K562 (cell line): ENCODE data around the gene HPS1. TPM values are rescaled to one million over a fixed set of nuclear protein-coding genes. Genes with fewer than 3 reads are reported as not detected.
A peak's percentile ranks its signal among the peaks of the same experiment; 100 is the strongest.

Experiments used
- ATAC-seq: fragments of 200-7000 bp; cut with Tn5 transposase; 3 replicates; pipeline ENCODE4 v1.9.1; 2020; ENCODE audit warnings: moderate library complexity
- BruUV-seq: library from RNA; stranded (reverse); fragments of 400-500 nt; replicated peaks from 2 replicates; lab custom pipeline; 2021; lab: Mats Ljungman, UMichigan
- CTCF ChIA-PET: fragments of 300-600 bp; formaldehyde crosslinking; extraction: SDS; loops from one replicate; lab custom pipeline; 2021; ENCODE audit warnings: low intra/inter-chr PET ratio; lab: Yijun Ruan, JAX
- POLR2A ChIA-PET: fragments of 300-600, 350-650 bp; sonication (Branson Sonifier 250); formaldehyde crosslinking; extraction: SDS; loops from one replicate; lab custom pipeline; 2021; ENCODE audit warnings: antibody characterized with exemption, inconsistent platforms; lab: Yijun Ruan, JAX
- DNase-seq, 4 experiments: peaks; one replicate each; pipeline versions ENCODE4 v3.0.0 to v3.0.0-alpha.2; 2011 to 2018; ENCODE audit warnings: low spot score in 3 of 4, mixed read lengths in 3 of 4; ENCODE audit errors: extremely low read depth in 1 of 4
- FAIRE-seq: peaks from 2 replicates; lab custom pipeline; 2011; peaks lifted over from hg19 to GRCh38; lab: Jason Lieb, UNC
- H2AFZ ChIP-seq: 2 replicates; pipeline ENCODE4 v1.6.0; 2011; ENCODE audit warnings: low read depth, low read length, control low read depth, inconsistent platforms
- H3K27ac ChIP-seq: fragments of 200-600 bp; 3 replicates; pipeline ENCODE4 v1.8.0; 2011; ENCODE audit warnings: low read depth, mild to moderate bottlenecking, control low read depth, inconsistent platforms, low read length, moderate library complexity, mixed read lengths; ENCODE audit errors: extremely low read depth
- H3K27me3 ChIP-seq, 2 experiments: fragments of 300-600 bp in 1 of 2; 2 replicates in 1 of 2; 3 replicates in 1 of 2; pipeline versions ENCODE4 v1.6.0 to v1.8.0; 2011; ENCODE audit warnings: inconsistent platforms in 2 of 2, low read length in 2 of 2, mild to moderate bottlenecking in 1 of 2, mixed read lengths in 1 of 2, moderate library complexity in 1 of 2; ENCODE audit not compliant: control insufficient read depth in 2 of 2, insufficient read depth in 2 of 2
- H3K36me3 ChIP-seq: fragments of 300-600 bp; 3 replicates; pipeline ENCODE4 v1.8.0; 2011; ENCODE audit warnings: mild to moderate bottlenecking, low read length, inconsistent platforms; ENCODE audit not compliant: control insufficient read depth, insufficient read depth
- H3K4me1 ChIP-seq, 2 experiments: fragments of 200-600 bp in 1 of 2; replicated peaks in 1 of 2; 2 replicates in 1 of 2; 3 replicates in 1 of 2; pipeline versions ENCODE4 v1.5.1 to v1.8.0; 2011; ENCODE audit warnings: inconsistent platforms in 2 of 2, low read length in 2 of 2, mild to moderate bottlenecking in 1 of 2, mixed read lengths in 1 of 2, moderate library complexity in 1 of 2; ENCODE audit not compliant: control insufficient read depth in 2 of 2, insufficient read depth in 2 of 2
- H3K4me2 ChIP-seq: 2 replicates; pipeline ENCODE4 v1.6.1; 2011; ENCODE audit warnings: low read length, control low read depth, inconsistent platforms, mixed read lengths; ENCODE audit not compliant: insufficient read depth
- H3K4me3 ChIP-seq: fragments of 200-600 bp; sonication (generic), shearing (Covaris generic); 2 replicates; pipeline ENCODE4 v1.5.1; 2016; ENCODE audit warnings: control low read depth, inconsistent platforms
- H3K79me2 ChIP-seq: fragments of 200-600 bp; 3 replicates; pipeline ENCODE4 v1.8.0; 2011; ENCODE audit warnings: low read length, inconsistent platforms; ENCODE audit not compliant: control insufficient read depth, insufficient read depth
- H3K9ac ChIP-seq, 2 experiments: 2 replicates each; pipeline versions ENCODE4 v1.6.0 to v1.6.1; 2011; ENCODE audit warnings: low read depth in 2 of 2, low read length in 2 of 2, control low read depth in 1 of 2, inconsistent platforms in 1 of 2, mild to moderate bottlenecking in 1 of 2, mixed read lengths in 1 of 2; ENCODE audit not compliant: insufficient read depth in 1 of 2
- H3K9me1 ChIP-seq: one replicate; pipeline ENCODE4 v1.6.0; 2011; ENCODE audit warnings: inconsistent platforms, mild to moderate bottlenecking, low read length, moderate library complexity; ENCODE audit not compliant: control insufficient read depth, insufficient read depth
- H3K9me3 ChIP-seq: replicated peaks from 2 replicates; pipeline ENCODE4 v1.5.1; 2011; ENCODE audit warnings: low read depth, low read length, inconsistent platforms; ENCODE audit not compliant: control insufficient read depth, insufficient read depth
- H4K20me1 ChIP-seq: replicated peaks from 2 replicates; pipeline ENCODE4 v1.6.1; 2011; ENCODE audit warnings: low read length, inconsistent platforms, mixed read lengths; ENCODE audit not compliant: control insufficient read depth, insufficient read depth
- HDAC6 ChIP-seq: IDR thresholded peaks from 2 replicates; pipeline ENCODE4 v1.6.1; 2012; ENCODE audit warnings: low read depth, mild to moderate bottlenecking, control low read depth, inconsistent platforms, low read length, moderate library complexity
- ILF3 ChIP-seq: fragments of 450-650 bp; IDR thresholded peaks from 2 replicates; pipeline ENCODE4 v1.6.1; 2018; ENCODE audit warnings: antibody characterized with exemption, mild to moderate bottlenecking, moderate library complexity, borderline replicate concordance
- NR2C1 ChIP-seq, 2 experiments: fragments of 450-650 bp; IDR thresholded peaks; 2 replicates each; pipeline ENCODE4 v1.6.1; 2017; ENCODE audit warnings: mild to moderate bottlenecking in 2 of 2, antibody characterized with exemption in 1 of 2, inconsistent platforms in 1 of 2, missing compliant biosample characterization in 1 of 2, missing genetic modification characterization in 1 of 2
- NR2C2 ChIP-seq, 2 experiments: fragments of 200-800 bp in 1 of 2; sonication (Bioruptor generic) in 1 of 2; sonication (generic) in 1 of 2; formaldehyde crosslinking in 1 of 2; IDR thresholded peaks; 2 replicates each; pipeline versions ENCODE4 v1.6.1 to v1.8.0; 2016 to 2022; ENCODE audit warnings: mild to moderate bottlenecking in 1 of 2, missing compliant biosample characterization in 1 of 2, missing genetic modification characterization in 1 of 2, missing genetic modification reagents in 1 of 2
- PRDM10 ChIP-seq: fragments of 450-650 bp; IDR thresholded peaks from 2 replicates; pipeline ENCODE4 v1.6.1; 2018; ENCODE audit not compliant: partially characterized antibody
- PTRF ChIP-seq: fragments of 450-650 bp; IDR thresholded peaks from 2 replicates; pipeline ENCODE4 v1.6.1; 2016; ENCODE audit warnings: mild to moderate bottlenecking, missing genetic modification characterization, missing compliant biosample characterization
- ZNF583 ChIP-seq: fragments of 250-450 bp; sonication (Bioruptor Pico); IDR thresholded peaks from 2 replicates; pipeline ENCODE4 v1.4.0; 2020
- ZNF830 ChIP-seq: fragments of 250-450 bp; sonication (Bioruptor Pico); IDR thresholded peaks from 2 replicates; pipeline ENCODE4 v1.5.0; 2021; ENCODE audit warnings: mild to moderate bottlenecking
- WGBS: fragments of 100-300 bp; shearing (Covaris generic); methylation state at CpG from one replicate; pipeline ENCODE4 v1.1.6; 2016; ENCODE audit warnings: low coverage, mixed read lengths; ENCODE audit not compliant: insufficient coverage; ENCODE audit errors: missing lambda C conversion rate; 5-methylcytosine and 5-hydroxymethylcytosine counted together
- in situ Hi-C: fragments of 300-500 bp; cut with MboI; formaldehyde crosslinking; loops from 4 replicates; pipeline ENCODE4 v1.15.0; 2018; ENCODE audit warnings: inconsistent platforms, mixed read lengths
- intact Hi-C: fragments of 100-400 bp; cut with micrococcal nuclease; formaldehyde crosslinking; loops from 2 replicates; pipeline ENCODE4 v1.14.2; 2022
- polyA plus RNA-seq, 8 experiments: library from polyadenylated mRNA; depleted of rRNA in 4 of 8; stranded (reverse) in 5 of 8; unstranded in 3 of 8; fragments of >200 nt; fragmentation: Nextera tagmentation in 2 of 8; fragmentation: Illumina TruSeq in 1 of 8; extraction: Ambion mirVana in 2 of 8; extraction: Trizol in 1 of 8; gene quantifications; 2 replicates each; pipeline versions ENCODE4 v1.2.1 to v1.2.3, GENCODE V29; 2011 to 2014; ENCODE audit warnings: inconsistent platforms in 1 of 8, missing spikeins in 1 of 8
- total RNA-seq, 7 experiments: library from RNA; depleted of rRNA in 6 of 7; stranded (reverse); fragments of >200 nt in 6 of 7; fragmentation: Illumina TruSeq in 2 of 7; extraction: Trizol in 2 of 7; gene quantifications; 2 replicates each; pipeline versions ENCODE4 v1.2.1 to v1.2.3, GENCODE V29; 2011 to 2021; ENCODE audit warnings: low replicate concordance in 1 of 7
- TF ChIP-seq, protein P1 (sequence below), 2 experiments: fragments of 250-450 bp in 1 of 2; fragments of 450-650 bp in 1 of 2; sonication (Bioruptor Pico) in 1 of 2; IDR thresholded peaks; 2 replicates each; pipeline versions ENCODE4 v1.6.1 to v1.8.0; 2016 to 2021; ENCODE audit warnings: mild to moderate bottlenecking in 2 of 2, moderate library complexity in 2 of 2, missing compliant biosample characterization in 1 of 2, missing genetic modification characterization in 1 of 2

The HPS1 gene
- total and polyA plus RNA-seq, 9 of the 15 experiments (the other 6 are each of a cell fraction or from before 2014, with no cell fraction given), result 18.1 to 43.6 (median 26.3) TPM

GRCh38 chr10:98463016-98463415 lies 16.3 kb upstream of the HPS1 start (continued):
- no peak for TF ChIP-seq HDAC6

DNA sequence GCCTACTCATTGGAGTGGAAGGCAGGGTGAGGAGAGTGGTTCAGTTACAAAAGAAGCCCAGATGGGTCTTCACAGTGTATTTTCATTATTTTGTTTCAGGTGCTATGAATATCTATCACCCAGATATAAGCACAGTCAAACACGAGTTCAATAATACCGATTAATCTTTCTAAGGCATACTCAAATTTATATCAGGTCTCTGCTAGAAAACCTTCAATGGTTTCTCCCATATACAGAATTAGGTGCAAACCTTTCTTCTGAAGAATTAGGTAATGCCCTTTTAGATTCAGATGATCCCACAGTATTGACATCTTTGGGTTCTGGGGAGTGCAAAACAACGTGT lies 14.7 kb upstream of the HPS1 start:
- no peak overlapping the region for H3K4me3 ChIP-seq
- peak overlapping the region; percentile 95 for H3K27ac ChIP-seq
- FAIRE-seq (no peak), DNase-seq (no peak), ATAC-seq (no peak)
- intact Hi-C loops, result loop anchor here (10.0 kb wide), 2 partner anchors 283 to 453 kb away; no protein-coding TSS in a partner anchor
- H3K4me1 ChIP-seq, result peaks cover 47 to 76% of the 10 kb centered on the region in 2 experiments
- no peaks in the 10 kb centered on the region for H4K20me1 ChIP-seq
- H3K4me2 ChIP-seq, result peak overlapping the region; percentile 49
- BruUV-seq, result no TSS peak
- ChIA-PET CTCF (no interaction called here), POLR2A (interaction anchor here (0.6 to 1.0 kb wide), 3 partner anchors 15 to 958 kb away, joined by 3 read pairs; partner anchors contain the start of gene HPS1)
- H3K9me1 ChIP-seq, result no peaks in the 10 kb centered on the region
- 6% methylated on average over 3 of the region's 3 CpGs for WGBS
- peak overlapping the region in 1 of 2 experiments; percentile 63; a peak in 2 of 4 replicates for H3K9ac ChIP-seq
- no peak for TF ChIP-seq ZNF583
- no peak for TF ChIP-seq ZNF830 (CRISPR knock-in tag)
- TF ChIP-seq PTRF (tag), result 0 out of 2 replicates have a peak, but pooled peaks have one; percentile 24
- TF ChIP-seq NR2C2 (CRISPR knock-in tag; IDR thresholded peaks at IDR 0.05), result no peak
- peak; percentile 60; the same call in 1 of the 2 replicates for TF ChIP-seq NR2C2 (tag; IDR thresholded peaks at IDR 0.05)
- no peak for TF ChIP-seq NR2C1 (IDR thresholded peaks at IDR 0.05)
- no peak for TF ChIP-seq NR2C1 (tag; IDR thresholded peaks at IDR 0.05)
- no peak for TF ChIP-seq ILF3
- TF ChIP-seq, protein P1, sequence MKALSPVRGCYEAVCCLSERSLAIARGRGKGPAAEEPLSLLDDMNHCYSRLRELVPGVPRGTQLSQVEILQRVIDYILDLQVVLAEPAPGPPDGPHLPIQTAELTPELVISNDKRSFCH (CRISPR knock-in tag; IDR thresholded peaks at IDR 0.05), result no peak
- TF ChIP-seq, protein P1 (tag; IDR thresholded peaks at IDR 0.05), result 0 out of 2 replicates have a peak, but pooled peaks have one; percentile 4
- peak; percentile 91 for TF ChIP-seq PRDM10
- H3K36me3 ChIP-seq, result no peaks in the 10 kb centered on the region
- H3K79me2 ChIP-seq, result no peaks in the 10 kb centered on the region
- H3K27me3 ChIP-seq, result no peaks in the 10 kb centered on the region
- in situ Hi-C loops, result loop anchor here (10.0 kb wide), 1 partner anchor 583 kb away; no protein-coding TSS in a partner anchor
- H2AFZ ChIP-seq, result peak overlapping the region; percentile 8; the same call in 1 of the 2 replicates
- no peaks in the 10 kb centered on the region for H3K9me3 ChIP-seq
